Fibroblast of lung (primary cell): ENCODE measurements around the gene MCTP2. TPM values are rescaled to one million over a fixed set of nuclear protein-coding genes. Genes with fewer than 3 reads are reported as not detected.

ENCODE experiments used
- DNase-seq, 2 donors: peaks; one replicate each; pipeline versions ENCODE4 v3.0.0 to v3.0.0-alpha.2; 2010; ENCODE audit warnings: low read depth in 2 of 2
- H2AFZ ChIP-seq: 2 replicates; pipeline ENCODE4 v1.5.1; 2012; ENCODE audit warnings: low read length, control low read depth, inconsistent platforms
- H3K27ac ChIP-seq: 2 replicates; pipeline ENCODE4 v1.5.1; 2011; ENCODE audit warnings: low read length, control low read depth; ENCODE audit not compliant: insufficient read depth
- H3K27me3 ChIP-seq: 2 replicates; pipeline ENCODE4 v1.5.1; 2011; ENCODE audit warnings: mild to moderate bottlenecking, low read length; ENCODE audit not compliant: control insufficient read depth, insufficient read depth
- H3K36me3 ChIP-seq: 2 replicates; pipeline ENCODE4 v1.5.1; 2011; ENCODE audit warnings: low read length; ENCODE audit not compliant: control insufficient read depth, insufficient read depth
- H3K4me1 ChIP-seq: 2 replicates; pipeline ENCODE4 v1.5.1; 2011; ENCODE audit warnings: low read length; ENCODE audit not compliant: control insufficient read depth, insufficient read depth; ENCODE audit errors: extremely low read depth
- H3K4me2 ChIP-seq: 2 replicates; pipeline ENCODE4 v1.5.1; 2011; ENCODE audit warnings: low read length, control low read depth; ENCODE audit not compliant: insufficient read depth; ENCODE audit errors: extremely low read depth
- H3K4me3 ChIP-seq, 4 experiments: fragments of 200-600 bp in 1 of 4; sonication (generic) in 1 of 4; replicated peaks in 1 of 4; 2 replicates each; pipeline ENCODE4 v1.5.1; 2011 to 2016; ENCODE audit warnings: low read length in 4 of 4, low read depth in 3 of 4, mild to moderate bottlenecking in 3 of 4, control low read depth in 2 of 4, inconsistent platforms in 1 of 4, mixed read lengths in 1 of 4; ENCODE audit not compliant: insufficient read depth in 1 of 4; ENCODE audit errors: control extremely low read depth in 1 of 4
- H3K79me2 ChIP-seq: 2 replicates; pipeline ENCODE4 v1.5.1; 2012; ENCODE audit warnings: mild to moderate bottlenecking, low read length, inconsistent platforms; ENCODE audit not compliant: control insufficient read depth, insufficient read depth
- H3K9ac ChIP-seq: 2 replicates; pipeline ENCODE4 v1.5.1; 2011; ENCODE audit warnings: mild to moderate bottlenecking, low read length, control low read depth; ENCODE audit not compliant: insufficient read depth
- H3K9me3 ChIP-seq: 2 replicates; pipeline ENCODE4 v1.5.1; 2012; ENCODE audit warnings: low read depth, low read length; ENCODE audit not compliant: control insufficient read depth, insufficient read depth
- H4K20me1 ChIP-seq: 2 replicates; pipeline ENCODE4 v1.5.1; 2011; ENCODE audit warnings: low read length; ENCODE audit not compliant: control insufficient read depth, insufficient read depth; ENCODE audit errors: extremely low read depth
- CTCF ChIP-seq, 2 donors: IDR thresholded peaks in 1 of 2; conservative IDR thresholded peaks in 1 of 2; 1 replicate in 1 of 2; 2 replicates in 1 of 2; pipeline ENCODE4 v1.5.1; 2011 to 2012; ENCODE audit warnings: low read length in 2 of 2, control low read depth in 1 of 2, inconsistent platforms in 1 of 2, low read depth in 1 of 2, mild to moderate bottlenecking in 1 of 2
- EZH2 ChIP-seq: IDR thresholded peaks from 2 replicates; pipeline ENCODE4 v1.5.1; 2012; ENCODE audit warnings: low read length, control low read depth, mild to moderate bottlenecking; ENCODE audit errors: missing control alignments
- polyA plus RNA-seq, 2 donors: library from polyadenylated mRNA; depleted of rRNA in 1 of 2; stranded (reverse) in 1 of 2; unstranded in 1 of 2; fragments of >200 nt; gene quantifications; 2 replicates each; pipeline ENCODE4 v1.2.1, GENCODE V29; 2011 to 2012; ENCODE audit warnings: missing spikeins in 1 of 2
- total RNA-seq: library from RNA; depleted of rRNA; stranded (reverse); fragments of >200 nt; gene quantifications from 2 replicates; pipeline ENCODE4 v1.2.1, GENCODE V29; 2014

Gene MCTP2
- total and polyA plus RNA-seq, 2 donors (not counting 1 experiment from before 2014, with no cell fraction given) = 3.6 to 14.5 TPM

- Histone ChIP-seq H3K79me2 (no peaks in the 10 kb centered on the region), H3K4me1 (no peaks in the 10 kb centered on the region), H3K27me3 (no peaks in the 10 kb centered on the region), H3K36me3 (no peaks in the 10 kb centered on the region), H3K9ac (no peak overlapping the region), H3K9me3 (no peaks in the 10 kb centered on the region), H3K27ac (no peak overlapping the region), H3K4me2 (no peak overlapping the region), H3K4me3 (no peak overlapping the region), H2AFZ (no peak overlapping the region), H4K20me1 (no peaks in the 10 kb centered on the region)
- DNase-seq = no peak
- TF ChIP-seq EZH2 = no peak
- TF ChIP-seq CTCF (conservative IDR thresholded peaks at IDR 0.05 in 1 of 2, IDR thresholded peaks at IDR 0.05 in 1 of 2; ENCODE audit: low read depth in 1 of 2, low read length in 2 of 2) = no peak
Observed at GRCh38 chr15:94494732-94495131, 263.4 kb downstream of the MCTP2 start.

- Histone ChIP-seq H4K20me1 (no peaks in the 10 kb centered on the region), H2AFZ (no peak overlapping the region), H3K27me3 (no peaks in the 10 kb centered on the region), H3K36me3 (no peaks in the 10 kb centered on the region), H3K4me3 (no peak overlapping the region), H3K79me2 (no peaks in the 10 kb centered on the region), H3K4me1 (no peaks in the 10 kb centered on the region), H3K9me3 (no peaks in the 10 kb centered on the region), H3K9ac (no peak overlapping the region), H3K27ac (no peak overlapping the region), H3K4me2 (no peak overlapping the region)
- TF ChIP-seq EZH2 (no peak), CTCF (conservative IDR thresholded peaks at IDR 0.05 in 1 of 2, IDR thresholded peaks at IDR 0.05 in 1 of 2; ENCODE audit: low read depth in 1 of 2, low read length in 2 of 2) (no peak)
- DNase-seq = no peak
Observed at GRCh38 chr15:94503293-94503692, 271.9 kb downstream of the MCTP2 start.

GRCh38 chr15:94509259-94509658 is 277.9 kb downstream of the MCTP2 start:
- Histone ChIP-seq H3K79me2 (no peaks in the 10 kb centered on the region), H3K4me1 (no peaks in the 10 kb centered on the region), H3K9me3 (no peaks in the 10 kb centered on the region), H3K27me3 (no peaks in the 10 kb centered on the region), H3K27ac (no peak overlapping the region), H3K9ac (no peak overlapping the region), H4K20me1 (no peaks in the 10 kb centered on the region), H3K36me3 (no peaks in the 10 kb centered on the region), H3K4me2 (no peak overlapping the region), H3K4me3 (no peak overlapping the region), H2AFZ (no peak overlapping the region)
- TF ChIP-seq EZH2 (no peak), CTCF (conservative IDR thresholded peaks at IDR 0.05 in 1 of 2, IDR thresholded peaks at IDR 0.05 in 1 of 2; ENCODE audit: low read depth in 1 of 2, low read length in 2 of 2) (no peak)
- DNase-seq = no peak
